Activated CD4-positive, alpha-beta T cell treated with anti-CD3 and anti-CD28 coated beads, Interleukin-2, amount 50 U/mL, for 4 hours (primary cell): Measurements from ENCODE around the gene C1GALT1C1L.
"Not testable (repeated sequence)": the region's sequence is repeated elsewhere in the genome, so short reads cannot be mapped to it uniquely, and the experiment has no call there.

Experiments
- DNase-seq, 2 experiments: peaks; one replicate each; pipeline ENCODE4 v3.0.0-alpha.2; 2020

C1GALT1C1L gene

DNA sequence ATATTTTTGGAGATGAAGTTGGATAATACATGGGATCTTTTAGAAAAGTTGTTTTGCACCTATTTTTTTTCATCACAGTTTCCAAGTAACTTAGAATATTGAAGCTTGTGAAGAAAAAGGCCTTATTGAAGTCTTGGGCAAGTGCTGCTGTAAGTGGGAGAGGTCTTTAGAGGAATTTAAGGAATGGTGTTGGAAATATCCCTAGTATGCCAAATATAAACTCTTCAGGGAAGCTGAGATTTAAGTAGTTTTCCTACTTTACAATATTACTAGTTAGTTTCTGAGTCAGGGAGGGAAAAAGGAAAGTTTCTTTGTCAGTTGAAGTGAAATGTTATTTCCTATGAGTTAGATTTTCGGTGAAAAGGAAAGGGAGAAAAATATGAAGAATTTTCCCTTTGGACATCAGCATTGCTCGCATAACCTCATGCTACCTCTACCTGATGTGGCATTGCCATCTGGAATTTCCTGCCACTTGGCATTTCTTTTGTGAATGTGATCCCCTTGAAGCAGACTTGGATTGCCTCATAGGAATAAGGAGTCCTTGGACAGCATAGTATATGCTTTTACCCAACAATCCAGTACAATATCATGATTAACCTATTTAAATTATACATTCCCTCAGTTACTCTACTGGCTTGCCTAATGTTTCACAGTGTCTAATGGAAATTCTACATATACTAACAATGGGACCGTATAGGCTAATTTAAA lies 27.1 kb downstream of the C1GALT1C1L start:
- DNase-seq, result no peak

- DNase-seq, result no peak
These were observed 32.5 kb downstream of the C1GALT1C1L start for GRCh38 chr2:43643680-43644079.

DNA sequence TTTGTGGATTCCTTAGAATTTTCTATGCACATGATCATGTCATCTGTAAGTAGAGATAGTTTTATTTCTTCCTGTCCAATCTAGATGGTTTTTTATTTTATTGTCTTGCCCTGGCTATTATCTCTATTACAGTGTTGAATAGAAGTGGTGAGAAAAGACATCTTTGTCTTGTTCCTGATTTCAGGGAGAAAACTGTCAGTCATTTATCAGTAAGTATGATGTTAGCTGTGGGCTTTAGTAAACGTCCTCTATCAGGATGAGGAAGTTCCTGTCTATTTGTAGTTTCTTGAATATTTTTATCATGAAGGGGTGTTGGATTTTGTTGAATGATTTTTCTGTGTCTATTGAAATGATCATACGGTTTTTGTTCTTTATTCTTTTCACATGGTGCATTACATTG lies 33.9 kb downstream of the C1GALT1C1L start:
- no peak for DNase-seq

DNA sequence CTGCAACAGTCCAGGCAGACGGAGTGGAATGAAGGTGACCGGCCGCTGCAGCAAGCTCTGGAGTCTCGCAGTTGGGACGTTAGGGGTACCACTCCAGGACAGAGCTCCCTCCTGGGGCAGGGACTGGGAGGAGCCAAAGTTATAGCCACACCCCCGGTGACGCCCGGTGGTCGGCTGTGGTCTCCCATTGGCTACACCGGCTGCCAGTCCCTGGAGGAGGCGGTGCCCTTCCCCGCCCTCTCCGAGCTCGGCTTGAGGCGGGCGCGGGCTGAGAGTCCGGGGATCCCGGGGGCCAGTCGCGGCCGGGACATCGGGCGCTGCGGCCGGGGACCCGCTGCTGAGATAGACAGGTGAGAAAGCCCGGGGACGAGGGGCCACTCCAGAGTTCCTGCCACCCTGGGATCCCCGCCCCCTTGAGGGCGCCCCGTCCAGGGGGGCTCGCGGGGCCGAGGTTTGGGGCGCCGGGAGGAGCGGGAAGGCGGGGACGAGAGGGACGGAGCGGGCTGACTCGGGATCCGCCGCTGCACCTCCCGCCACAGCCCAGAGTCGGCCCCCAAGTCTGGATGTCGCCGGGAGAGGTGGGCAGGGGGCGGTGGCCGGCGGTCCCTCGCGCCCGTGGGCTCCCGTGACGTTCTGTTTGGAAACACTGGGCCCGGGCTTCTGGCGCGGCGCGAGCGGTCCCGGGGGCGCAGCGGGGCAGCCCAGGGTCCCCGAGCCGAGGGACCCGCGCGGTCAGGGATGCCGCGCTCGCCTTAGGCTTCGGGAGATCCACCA lies 39.0 kb downstream of the C1GALT1C1L start, which contains the start of gene PLEKHH2:
Gene PLEKHH2 (plus strand): TSS at position 231 of the 774 bp plus-strand sequence. CDS start 7,414 bp downstream, outside the sequence.
- peak; percentile 84 to 85 for DNase-seq

DNA sequence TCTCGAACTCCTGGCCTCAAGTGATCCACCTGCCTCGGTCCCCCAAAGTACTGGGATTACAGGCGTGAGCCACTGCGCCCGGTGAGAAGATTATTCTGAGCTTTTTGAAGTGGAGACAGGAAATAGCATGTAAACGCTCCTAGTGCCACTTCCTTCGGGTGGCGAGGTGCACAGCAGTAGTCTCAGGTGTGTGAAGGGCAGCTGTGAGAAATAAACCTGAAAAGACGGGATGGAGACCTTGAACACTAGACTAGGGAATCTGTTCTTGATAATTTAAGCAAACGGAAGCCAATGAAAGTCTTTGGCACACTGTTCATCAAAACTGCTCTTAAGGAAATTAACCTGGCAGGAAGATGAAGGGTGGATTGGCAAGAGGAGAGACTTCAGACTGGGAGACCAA lies 39.6 kb downstream of the C1GALT1C1L start:
- peak in 1 of 2 experiments; percentile 7 for DNase-seq

GRCh38 chr2:43636153-43636552 lies 40.1 kb downstream of the C1GALT1C1L start:
- DNase-seq, result not testable (repeated sequence)

GRCh38 chr2:43634604-43635306 lies 41.5 kb downstream of the C1GALT1C1L start:
- no peak for DNase-seq

GRCh38 chr2:43631618-43632317 lies 44.5 kb downstream of the C1GALT1C1L start:
- DNase-seq, result no peak
